GM10248 (cell line): ENCODE measurements around the gene TMEM39B.
"Not testable (repeated sequence)": the region's sequence is repeated elsewhere in the genome, so short reads cannot be mapped to it uniquely, and the experiment has no call there.

Experiments used
- CTCF ChIA-PET: fragments of 300-600 bp; sonication (Branson Sonifier 250); formaldehyde crosslinking; extraction: SDS; loops from one replicate; lab custom pipeline; 2021; ENCODE audit warnings: antibody characterized with exemption; lab: Yijun Ruan, JAX
- POLR2A ChIA-PET: fragments of 350-650 bp; sonication (Branson Sonifier 250); formaldehyde crosslinking; extraction: SDS; loops from one replicate; lab custom pipeline; 2020; ENCODE audit warnings: antibody characterized with exemption; lab: Yijun Ruan, JAX
- DNase-seq: peaks from one replicate; pipeline ENCODE4 v3.0.0; 2012; ENCODE audit errors: extremely low spot score
- CTCF ChIP-seq: IDR thresholded peaks from 2 replicates; pipeline ENCODE4 v1.5.1; 2012; ENCODE audit warnings: mild to moderate bottlenecking, low read depth; ENCODE audit errors: extremely low read depth, missing control alignments, control extremely low read depth

The TMEM39B gene

GRCh38 chr1:32062867-32063230 lies 9.9 kb upstream of the TMEM39B start:
- ChIA-PET CTCF (interaction anchor here (0.7 to 2.2 kb wide), 28 partner anchors 9 to 396 kb away, joined by 3 to 23 read pairs (median 4); partner anchors contain the start of gene TMEM39B), POLR2A (interaction anchor here (2.3 kb wide), 1 partner anchor 10 kb away, joined by 13 read pairs; the partner anchor contains the start of gene TMEM39B)
- TF ChIP-seq CTCF = no peak
- no peak for DNase-seq

GRCh38 chr1:32063261-32063681 lies 9.5 kb upstream of the TMEM39B start:
- ChIA-PET CTCF (interaction anchor here (0.7 to 2.2 kb wide), 27 partner anchors 9 to 397 kb away, joined by 3 to 23 read pairs (median 4); partner anchors contain the start of gene TMEM39B), POLR2A (interaction anchor here (2.3 kb wide), 1 partner anchor 10 kb away, joined by 13 read pairs; the partner anchor contains the start of gene TMEM39B)
- peak; percentile 61 for TF ChIP-seq CTCF
- DNase-seq = peak; percentile 43

- ChIA-PET CTCF (interaction anchor here (1.0 kb wide), 1 partner anchor 62 kb away, joined by 3 read pairs; no protein-coding TSS in a partner anchor), POLR2A (interaction anchor here (0.7 kb wide), 1 partner anchor 33 kb away, joined by 3 read pairs; no protein-coding TSS in a partner anchor)
- DNase-seq = not testable (repeated sequence)
Observed at GRCh38 chr1:32065613-32066488, 6.9 kb upstream of the TMEM39B start.

- POLR2A ChIA-PET = interaction anchor here (0.7 kb wide), 1 partner anchor 33 kb away, joined by 3 read pairs; no protein-coding TSS in a partner anchor
- DNase-seq = no peak
- CTCF ChIA-PET = no interaction called here
Observed at GRCh38 chr1:32066489-32066873, 6.3 kb upstream of the TMEM39B start.

GRCh38 chr1:32068957-32069588 lies 3.7 kb upstream of the TMEM39B start:
- POLR2A ChIA-PET = interaction anchor here (0.6 kb wide), 1 partner anchor 148 kb away, joined by 3 read pairs; no protein-coding TSS in a partner anchor
- no peak for TF ChIP-seq CTCF
- no peak for DNase-seq

More at GRCh38 chr1:32066489-32066873, 6.3 kb upstream of the TMEM39B start:
- no peak for TF ChIP-seq CTCF

GRCh38 chr1:32071758-32072621 lies 749 bp upstream of the TMEM39B start:
- no peak for DNase-seq
- TF ChIP-seq CTCF = no peak
- ChIA-PET CTCF (interaction anchor here (1.0 to 3.6 kb wide), 9 partner anchors 9 to 244 kb away, joined by 3 to 24 read pairs (median 9); partner anchors contain the start of gene KPNA6), POLR2A (interaction anchor here (0.6 to 2.1 kb wide), 3 partner anchors 10 to 165 kb away, joined by 3 to 13 read pairs (median 9); partner anchors contain the start of gene KPNA6)

More at GRCh38 chr1:32068957-32069588, 3.7 kb upstream of the TMEM39B start:
- CTCF ChIA-PET = no interaction called here
